SK-N-SH (cell line): ENCODE measurements around the gene NLRP1. TPM values are rescaled to one million over a fixed set of nuclear protein-coding genes. Genes with fewer than 3 reads are reported as not detected.
A peak's percentile ranks its signal among the peaks of the same experiment; 100 is the strongest.

Experiments used
- CTCF ChIA-PET: fragments of 300-600, 350-600 bp; formaldehyde crosslinking; extraction: SDS; loops from one replicate; lab custom pipeline; 2021; lab: Yijun Ruan, JAX
- POLR2A ChIA-PET: fragments of 350-600 bp; sonication (Branson Sonifier 250); formaldehyde crosslinking; extraction: SDS; loops from one replicate; lab custom pipeline; 2020; ENCODE audit warnings: antibody characterized with exemption, inconsistent platforms; lab: Yijun Ruan, JAX
- DNase-seq: peaks from one replicate; pipeline ENCODE4 v3.0.0; 2012
- H2AFZ ChIP-seq: fragments of 200-600 bp; sonication (generic); 2 replicates; pipeline ENCODE4 v1.8.1; 2016; ENCODE audit warnings: antibody characterized with exemption, mild to moderate bottlenecking, low read depth
- H3F3A ChIP-seq: fragments of 200-600 bp; sonication (generic); replicated peaks from 2 replicates; pipeline ENCODE3; 2016; ENCODE audit warnings: antibody characterized with exemption, mild to moderate bottlenecking; ENCODE audit not compliant: insufficient read depth
- H3K27ac ChIP-seq, 2 experiments: fragments of 200-500 bp in 1 of 2; fragments of 200-600 bp in 1 of 2; sonication (Bioruptor generic) in 1 of 2; sonication (generic), shearing (Covaris generic) in 1 of 2; 2 replicates each; pipeline versions ENCODE4 v1.5.1 to v1.6.1; 2014 to 2016; ENCODE audit warnings: low read depth in 2 of 2, inconsistent platforms in 1 of 2, low read length in 1 of 2, mild to moderate bottlenecking in 1 of 2, mixed read lengths in 1 of 2
- H3K27me3 ChIP-seq: fragments of 200-600 bp; sonication (generic), shearing (Covaris generic); 2 replicates; pipeline ENCODE4 v1.6.1; 2016; ENCODE audit warnings: mixed run types; ENCODE audit not compliant: insufficient read depth
- H3K36me3 ChIP-seq, 2 experiments: fragments of 200-500 bp in 1 of 2; fragments of 200-600 bp in 1 of 2; sonication (Bioruptor generic) in 1 of 2; sonication (generic) in 1 of 2; replicated peaks in 1 of 2; 2 replicates each; pipeline versions ENCODE3 to v1.5.1; 2014 to 2016; ENCODE audit warnings: low read length in 1 of 2, mild to moderate bottlenecking in 1 of 2; ENCODE audit not compliant: insufficient read depth in 2 of 2, control insufficient read depth in 1 of 2
- H3K4me1 ChIP-seq, 2 experiments: fragments of 200-500 bp in 1 of 2; fragments of 200-600 bp in 1 of 2; sonication (Bioruptor generic) in 1 of 2; sonication (generic), shearing (Covaris generic) in 1 of 2; 2 replicates each; pipeline versions ENCODE4 v1.5.1 to v1.6.1; 2014 to 2016; ENCODE audit warnings: low read depth in 1 of 2, low read length in 1 of 2, mixed run types in 1 of 2; ENCODE audit not compliant: insufficient read depth in 2 of 2, control insufficient read depth in 1 of 2
- H3K4me2 ChIP-seq: fragments of 200-600 bp; sonication (generic), shearing (Covaris generic); 2 replicates; pipeline ENCODE4 v1.6.1; 2017; ENCODE audit warnings: mixed run types
- H3K4me3 ChIP-seq, 2 experiments: fragments of 200-500 bp in 1 of 2; fragments of 200-600 bp in 1 of 2; sonication (Bioruptor generic) in 1 of 2; sonication (generic), shearing (Covaris generic) in 1 of 2; 2 replicates each; pipeline versions ENCODE4 v1.5.1 to v1.8.1; 2014 to 2016; ENCODE audit warnings: low read depth in 2 of 2, inconsistent platforms in 1 of 2, low read length in 1 of 2, mild to moderate bottlenecking in 1 of 2, mixed read lengths in 1 of 2, moderate library complexity in 1 of 2
- H3K79me2 ChIP-seq: fragments of 200-600 bp; sonication (generic); 2 replicates; pipeline ENCODE4 v1.8.1; 2017; ENCODE audit warnings: mild to moderate bottlenecking; ENCODE audit not compliant: insufficient read depth
- H3K9ac ChIP-seq: fragments of 200-600 bp; sonication (generic); 2 replicates; pipeline ENCODE4 v1.6.1; 2017; ENCODE audit warnings: mixed run types
- H3K9me2 ChIP-seq: fragments of 200-600 bp; sonication (generic); 2 replicates; pipeline ENCODE4 v1.6.1; 2017; ENCODE audit warnings: mixed run types
- H3K9me3 ChIP-seq: fragments of 200-600 bp; sonication (generic); 2 replicates; pipeline ENCODE4 v1.6.1; 2017; ENCODE audit warnings: mixed run types, mild to moderate bottlenecking, moderate library complexity
- H4K20me1 ChIP-seq: fragments of 200-600 bp; sonication (generic); 2 replicates; pipeline ENCODE4 v1.6.1; 2017; ENCODE audit warnings: mild to moderate bottlenecking, mixed run types; ENCODE audit not compliant: insufficient read depth
- CTCF ChIP-seq: fragments of 200-600 bp; sonication (generic); IDR thresholded peaks from 2 replicates; pipeline ENCODE4 v1.6.1; 2017; ENCODE audit warnings: antibody characterized with exemption, mild to moderate bottlenecking, moderate library complexity
- EP300 ChIP-seq, 2 experiments: IDR thresholded peaks; 2 replicates each; pipeline versions ENCODE4 v1.4.0 to v1.6.1; 2012; ENCODE audit warnings: borderline replicate concordance in 1 of 2, low read depth in 1 of 2, low read length in 1 of 2
- EZH2phosphoT487 ChIP-seq: fragments of 200-600 bp; sonication (generic); IDR thresholded peaks from 2 replicates; pipeline ENCODE4 v1.6.1; 2017; ENCODE audit warnings: low read depth, mixed run types, mild to moderate bottlenecking, antibody characterized with exemption, moderate library complexity, borderline replicate concordance
- FOSL2 ChIP-seq: IDR thresholded peaks from 2 replicates; pipeline ENCODE4 v1.4.0; 2012; ENCODE audit warnings: low read depth, mild to moderate bottlenecking, moderate library complexity, borderline replicate concordance
- FOXJ3 ChIP-seq: sonication (generic); formaldehyde crosslinking; IDR thresholded peaks from 2 replicates; pipeline ENCODE4 v1.5.1; 2020; ENCODE audit warnings: mild to moderate bottlenecking, missing genetic modification reagents
- GABPA ChIP-seq: IDR thresholded peaks from 2 replicates; pipeline ENCODE4 v1.4.0; 2012; ENCODE audit warnings: low read depth, mild to moderate bottlenecking
- IRF3 ChIP-seq: fragments of 150-350 bp; IDR thresholded peaks from 2 replicates; pipeline ENCODE4 v1.6.1; 2016; ENCODE audit warnings: mild to moderate bottlenecking, low read depth, low read length
- MEF2A ChIP-seq: IDR thresholded peaks from 2 replicates; pipeline ENCODE4 v1.4.0; 2012; ENCODE audit warnings: low read depth, borderline replicate concordance
- MXI1 ChIP-seq: IDR thresholded peaks from 2 replicates; pipeline ENCODE4 v1.6.1; 2012; ENCODE audit warnings: mild to moderate bottlenecking, low read depth, low read length, improper control_type of control experiment
- NFIC ChIP-seq: IDR thresholded peaks from 2 replicates; pipeline ENCODE4 v1.4.0; 2012; ENCODE audit warnings: borderline replicate concordance
- POLR2AphosphoS5 ChIP-seq: IDR thresholded peaks from 2 replicates; pipeline ENCODE4 v1.6.1; 2012; ENCODE audit warnings: low read depth, low read length
- RAD21 ChIP-seq: IDR thresholded peaks from 2 replicates; pipeline ENCODE4 v1.6.1; 2012; ENCODE audit warnings: mild to moderate bottlenecking, low read length
- RCOR1 ChIP-seq: fragments of 150-350 bp; IDR thresholded peaks from 2 replicates; pipeline ENCODE4 v1.6.1; 2017; ENCODE audit warnings: antibody characterized with exemption, low read length
- REST ChIP-seq: IDR thresholded peaks from 2 replicates; pipeline ENCODE4 v1.6.1; 2012; ENCODE audit warnings: mild to moderate bottlenecking, low read depth, low read length, moderate library complexity
- RFX5 ChIP-seq: IDR thresholded peaks from 2 replicates; pipeline ENCODE4 v1.6.1; 2012; ENCODE audit warnings: mild to moderate bottlenecking, improper control_type of control experiment, low read length
- RXRA ChIP-seq: IDR thresholded peaks from 2 replicates; pipeline ENCODE4 v1.4.0; 2012; ENCODE audit warnings: low read depth, mild to moderate bottlenecking, borderline replicate concordance
- SIN3A ChIP-seq: IDR thresholded peaks from 2 replicates; pipeline ENCODE4 v1.6.1; 2012; ENCODE audit warnings: low read depth, mild to moderate bottlenecking, low read length, moderate library complexity, borderline replicate concordance
- SMC3 ChIP-seq: IDR thresholded peaks from 2 replicates; pipeline ENCODE4 v1.6.1; 2012; ENCODE audit warnings: low read depth, low read length, improper control_type of control experiment
- TAF1 ChIP-seq: IDR thresholded peaks from 2 replicates; pipeline ENCODE4 v1.6.1; 2012; ENCODE audit warnings: low read depth, mild to moderate bottlenecking, low read length, moderate library complexity, borderline replicate concordance
- TCF12 ChIP-seq: IDR thresholded peaks from 2 replicates; pipeline ENCODE4 v1.4.0; 2012
- USF2 ChIP-seq: fragments of 150-350 bp; IDR thresholded peaks from 2 replicates; pipeline ENCODE4 v1.6.1; 2017; ENCODE audit warnings: antibody characterized with exemption, low read length, low read depth, borderline replicate concordance
- YY1 ChIP-seq: IDR thresholded peaks from 2 replicates; pipeline ENCODE4 v1.4.0; 2012; ENCODE audit warnings: low read depth, mild to moderate bottlenecking
- ZBTB33 ChIP-seq: IDR thresholded peaks from 2 replicates; pipeline ENCODE4 v1.4.0; 2012; ENCODE audit warnings: low read depth, borderline replicate concordance
- WGBS: methylation state at CpG from one replicate; pipeline ENCODE4 v1.1.6; 2017; ENCODE audit warnings: low lambda C conversion rate; 5-methylcytosine and 5-hydroxymethylcytosine counted together
- polyA plus RNA-seq, 3 experiments: library from polyadenylated mRNA; depleted of rRNA; stranded (reverse); fragments of >200 nt; gene quantifications; 2 replicates each; pipeline ENCODE4 v1.2.3, GENCODE V29; 2012

The NLRP1 gene
- polyA plus RNA-seq, 1 of the 3 experiments (the other 2 are of a cell fraction), result 51.4 TPM

GRCh38 chr17:5516060-5516792 is 68.1 kb downstream of the NLRP1 start:
- Histone ChIP-seq H3K79me2 (no peaks in the 10 kb centered on the region), H3F3A (peaks cover 26% of the 10 kb centered on the region), H3K36me3 (peaks cover 0 to 3% of the 10 kb centered on the region in 2 experiments), H3K9me2 (no peaks in the 10 kb centered on the region), H3K27me3 (no peaks in the 10 kb centered on the region), H3K27ac (peak overlapping the region; percentile 39 to 95; a peak in 3 of 4 replicates), H3K9me3 (no peaks in the 10 kb centered on the region), H3K4me1 (peaks cover 0 to 15% of the 10 kb centered on the region in 2 experiments; a peak in 2 of 4 replicates), H3K4me2 (peak overlapping the region; percentile 47), H3K9ac (peak overlapping the region; percentile 50; the same call in 1 of the 2 replicates), H4K20me1 (no peaks in the 10 kb centered on the region), H3K4me3 (no peak overlapping the region), H2AFZ (no peak overlapping the region)
- DNase-seq, result no peak
- POLR2A ChIA-PET, result no interaction called here
- CTCF ChIA-PET, result interaction anchor here (0.6 to 1.7 kb wide), 2 partner anchors 12 to 33 kb away, joined by 3 to 8 read pairs; no protein-coding TSS in a partner anchor
- WGBS, result 6% methylated on average over 5 of the region's 5 CpGs
- no peak for TF ChIP-seq FOXJ3 (CRISPR knock-in tag)
- TF ChIP-seq REST, result peak; percentile 16; the same call in 1 of the 2 replicates
- TF ChIP-seq SMC3, result no peak
- peak; percentile 99 for TF ChIP-seq FOSL2
- no peak for TF ChIP-seq USF2
- peak; percentile 67; the same call in 1 of the 2 replicates for TF ChIP-seq ZBTB33
- no peak for TF ChIP-seq GABPA
- peak; percentile 92 for TF ChIP-seq RXRA
- TF ChIP-seq RCOR1, result no peak
- TF ChIP-seq YY1, result no peak
- TF ChIP-seq TAF1, result no peak
- TF ChIP-seq MEF2A, result peak; percentile 86
- TF ChIP-seq NFIC, result peak; percentile 61; the same call in 1 of the 2 replicates
- TF ChIP-seq SIN3A, result no peak
- peak; percentile 84; the same call in 1 of the 2 replicates for TF ChIP-seq POLR2AphosphoS5
- TF ChIP-seq CTCF, result no peak
- no peak for TF ChIP-seq MXI1
- no peak for TF ChIP-seq RFX5
- TF ChIP-seq IRF3, result no peak
- no peak for TF ChIP-seq EZH2phosphoT487
- no peak for TF ChIP-seq RAD21
- TF ChIP-seq EP300 (IDR thresholded peaks at IDR 0.05; ENCODE audit: borderline replicate concordance in 1 of 2, low read depth in 1 of 2, low read length in 1 of 2), result peak in 1 of 2 experiments; percentile 88; a peak in 2 of 4 replicates
- TF ChIP-seq TCF12, result peak; percentile 86
